Measurements from ENCODE around the gene GLB1L. TPM values are rescaled to one million over a fixed set of nuclear protein-coding genes. Genes with fewer than 3 reads are reported as not detected.

Gene GLB1L
- total and polyA plus RNA-seq, 2 experiments from 2014 or later, result 6.6 to 9.6 TPM

GRCh38 chr2:219207884-219208740 lies 37.1 kb downstream of the GLB1L start:
- Histone ChIP-seq H3K4me3 (no peak overlapping the region), H3K27ac (peak overlapping the region; percentile 98), H3K4me1 (ENCODE audit: insufficient read depth) (peaks cover 20% of the 10 kb centered on the region), H3K36me3 (replicated peaks; ENCODE audit: insufficient read depth, low read depth) (no peaks in the 10 kb centered on the region), H3K79me2 (peaks cover 6% of the 10 kb centered on the region), H3K9me3 (ENCODE audit: low read depth) (no peaks in the 10 kb centered on the region), H2AFZ (no peak overlapping the region), H4K20me1 (ENCODE audit: insufficient read depth, poor library complexity, severe bottlenecking) (peaks cover 3% of the 10 kb centered on the region), H3K9me2 (replicated peaks; ENCODE audit: insufficient read depth) (no peaks in the 10 kb centered on the region), H3K27me3 (no peaks in the 10 kb centered on the region), H3K4me2 (peak overlapping the region; percentile 82)
- peak; percentile 31 for DNase-seq (ENCODE audit: low spot score)
- TF ChIP-seq EZH2 (IDR thresholded peaks at IDR 0.05; ENCODE audit: borderline replicate concordance) (no peak), CTCF (IDR thresholded peaks at IDR 0.05; ENCODE audit: poor library complexity) (no peak), EZH2phosphoT487 (IDR thresholded peaks at IDR 0.05; ENCODE audit: low read depth, severe bottlenecking, unreplicated experiment) (no peak)
- WGBS (ENCODE audit: low lambda C conversion rate, missing lambda C conversion rate), result 88% methylated on average over 17 of the region's 17 CpGs

GRCh38 chr2:219207134-219207883 lies 37.9 kb downstream of the GLB1L start:
- peaks cover 3% of the 10 kb centered on the region for H4K20me1 ChIP-seq (ENCODE audit: insufficient read depth, poor library complexity, severe bottlenecking)
- H3K36me3 ChIP-seq (replicated peaks; ENCODE audit: insufficient read depth, low read depth), result no peaks in the 10 kb centered on the region
- H3K9me3 ChIP-seq (ENCODE audit: low read depth), result no peaks in the 10 kb centered on the region
- H3K4me3 ChIP-seq, result peak overlapping the region; percentile 69
- TF ChIP-seq EZH2phosphoT487 (IDR thresholded peaks at IDR 0.05; ENCODE audit: low read depth, severe bottlenecking, unreplicated experiment), result no peak
- no peak for TF ChIP-seq CTCF (IDR thresholded peaks at IDR 0.05; ENCODE audit: poor library complexity)
- TF ChIP-seq EZH2 (IDR thresholded peaks at IDR 0.05; ENCODE audit: borderline replicate concordance), result no peak
- peak overlapping the region; percentile 73 for H2AFZ ChIP-seq
- H3K4me1 ChIP-seq (ENCODE audit: insufficient read depth), result peaks cover 20% of the 10 kb centered on the region
- peak overlapping the region; percentile 82 for H3K4me2 ChIP-seq
- no peaks in the 10 kb centered on the region for H3K27me3 ChIP-seq
- DNase-seq (ENCODE audit: low spot score), result no peak
- WGBS (ENCODE audit: low lambda C conversion rate, missing lambda C conversion rate), result 30% methylated on average over 17 of the region's 22 CpGs
- H3K27ac ChIP-seq, result peak overlapping the region; percentile 98
- peaks cover 6% of the 10 kb centered on the region for H3K79me2 ChIP-seq
- no peaks in the 10 kb centered on the region for H3K9me2 ChIP-seq (replicated peaks; ENCODE audit: insufficient read depth)

- under 1% methylated on average over 39 of the region's 76 CpGs for WGBS (ENCODE audit: low lambda C conversion rate, missing lambda C conversion rate)
- H3K4me1 ChIP-seq (ENCODE audit: insufficient read depth), result peaks cover 20% of the 10 kb centered on the region
- no peaks in the 10 kb centered on the region for H3K9me3 ChIP-seq (ENCODE audit: low read depth)
- no peaks in the 10 kb centered on the region for H3K27me3 ChIP-seq
- H3K36me3 ChIP-seq (replicated peaks; ENCODE audit: insufficient read depth, low read depth), result no peaks in the 10 kb centered on the region
- DNase-seq (ENCODE audit: low spot score), result peak; percentile 99
- TF ChIP-seq EZH2 (IDR thresholded peaks at IDR 0.05; ENCODE audit: borderline replicate concordance) (no peak), CTCF (IDR thresholded peaks at IDR 0.05; ENCODE audit: poor library complexity) (peak; percentile 7)
- H3K9me2 ChIP-seq (replicated peaks; ENCODE audit: insufficient read depth), result no peaks in the 10 kb centered on the region
- peaks cover 6% of the 10 kb centered on the region for H3K79me2 ChIP-seq
- H4K20me1 ChIP-seq (ENCODE audit: insufficient read depth, poor library complexity, severe bottlenecking), result peaks cover 3% of the 10 kb centered on the region
- peak within 1 kb of the TSS; percentile 92 for H2AFZ ChIP-seq
- peak within 1 kb of the TSS; percentile 98 for H3K27ac ChIP-seq
- H3K4me2 ChIP-seq, result peak within 1 kb of the TSS; percentile 82
- H3K4me3 ChIP-seq, result peak within 1 kb of the TSS; percentile 69
Observed at GRCh38 chr2:219206328-219207133, 38.7 kb downstream of the GLB1L start, which contains the start of gene ZFAND2B. Gene ZFAND2B (plus strand): TSS chr2:219206782. CDS start chr2:219206988, 206 bp downstream.

All from hepatocyte (in vitro differentiated cells).